Tibial nerve (tissue), 4 donors: ENCODE results near the gene MKRN2OS. TPM values are rescaled to one million over a fixed set of nuclear protein-coding genes. Genes with fewer than 3 reads are reported as not detected.

ENCODE experiments used
- DNase-seq, 2 donors: peaks; one replicate each; pipeline ENCODE4 v3.0.0-alpha.2; 2019; ENCODE audit warnings: low spot score in 2 of 2
- H3K27ac ChIP-seq, 4 donors: fragments of 200-600 bp; sonication (generic) in 3 of 4; one replicate each; pipeline ENCODE4 v1.5.1; 2017 to 2019; ENCODE audit warnings: mild to moderate bottlenecking in 1 of 4
- H3K27me3 ChIP-seq, 2 donors: fragments of 200-600 bp; sonication (generic) in 1 of 2; one replicate each; pipeline versions ENCODE4 v1.5.1 to v1.6.0; 2017 to 2019
- H3K36me3 ChIP-seq, 3 donors: fragments of 200-600 bp; sonication (generic); one replicate each; pipeline ENCODE4 v1.5.1; 2018 to 2019
- H3K4me1 ChIP-seq, 4 donors: fragments of 200-600 bp; sonication (generic) in 3 of 4; one replicate each; pipeline ENCODE4 v1.5.1; 2017 to 2019
- H3K4me3 ChIP-seq, 4 donors: fragments of 200-600 bp; sonication (generic) in 3 of 4; one replicate each; pipeline ENCODE4 v1.5.1; 2017 to 2019; ENCODE audit warnings: mild to moderate bottlenecking in 1 of 4, moderate library complexity in 1 of 4
- H3K9me3 ChIP-seq, 4 donors: fragments of 200-600 bp; sonication (generic) in 3 of 4; one replicate each; pipeline ENCODE4 v1.5.1; 2017 to 2019
- EP300 ChIP-seq, 2 donors: sonication (generic); formaldehyde crosslinking; IDR thresholded peaks; one replicate each; pipeline ENCODE4 v1.6.1; 2017; ENCODE audit warnings: antibody characterized with exemption in 2 of 2, mild to moderate bottlenecking in 1 of 2
- POLR2A ChIP-seq, 2 donors: fragments of 450-650 bp; IDR thresholded peaks; one replicate each; pipeline ENCODE4 v1.6.1; 2017; ENCODE audit warnings: antibody characterized with exemption in 2 of 2, mild to moderate bottlenecking in 2 of 2, moderate library complexity in 2 of 2
- WGBS, 2 donors: methylation state at CpG; one replicate each; pipeline ENCODE4 v1.1.5; 2018; 5-methylcytosine and 5-hydroxymethylcytosine counted together
- small RNA-seq: library from RNA; depleted of rRNA; stranded (forward); fragments of <200 nt; gene quantifications from one replicate; pipeline ENCODE3, GENCODE V24; 2016
- total RNA-seq, 4 donors: library from RNA; depleted of rRNA; stranded (reverse); fragments of >200 nt; gene quantifications; one replicate each; pipeline ENCODE4 v1.1.0, GENCODE V29; 2016
- TF ChIP-seq, protein P1 (sequence below), 5 experiments: fragments of 200-600 bp in 3 of 5; fragments of 450-650 bp in 2 of 5; sonication (generic) in 3 of 5; IDR thresholded peaks; one replicate each; pipeline ENCODE4 v1.5.1; 2016 to 2019; ENCODE audit warnings: antibody characterized with exemption in 5 of 5, mild to moderate bottlenecking in 3 of 5, moderate library complexity in 2 of 5

The MKRN2OS gene
- total RNA-seq, 4 donors from 2014 or later = not detected

GRCh38 chr3:12490547-12490946, 54.8 kb downstream of the MKRN2OS start:
- WGBS, 2 donors = 48 to 56% methylated on average over 3 of the region's 3 CpGs
- H3K4me1 ChIP-seq = peaks cover 0 to 28% (median 4%) of the 10 kb centered on the region in 4 donors
- peaks cover 0 to 38% (median 0%) of the 10 kb centered on the region in 3 donors for H3K36me3 ChIP-seq
- no peak overlapping the region for H3K4me3 ChIP-seq
- peak overlapping the region in 3 of 4 donors; percentile 12 to 82 (median 55) for H3K27ac ChIP-seq
- H3K9me3 ChIP-seq = no peaks in the 10 kb centered on the region
- DNase-seq = no peak
- no peaks in the 10 kb centered on the region for H3K27me3 ChIP-seq
- TF ChIP-seq POLR2A (IDR thresholded peaks at IDR 0.05) (no peak), EP300 (IDR thresholded peaks at IDR 0.05) (no peak)
- TF ChIP-seq, protein P1, sequence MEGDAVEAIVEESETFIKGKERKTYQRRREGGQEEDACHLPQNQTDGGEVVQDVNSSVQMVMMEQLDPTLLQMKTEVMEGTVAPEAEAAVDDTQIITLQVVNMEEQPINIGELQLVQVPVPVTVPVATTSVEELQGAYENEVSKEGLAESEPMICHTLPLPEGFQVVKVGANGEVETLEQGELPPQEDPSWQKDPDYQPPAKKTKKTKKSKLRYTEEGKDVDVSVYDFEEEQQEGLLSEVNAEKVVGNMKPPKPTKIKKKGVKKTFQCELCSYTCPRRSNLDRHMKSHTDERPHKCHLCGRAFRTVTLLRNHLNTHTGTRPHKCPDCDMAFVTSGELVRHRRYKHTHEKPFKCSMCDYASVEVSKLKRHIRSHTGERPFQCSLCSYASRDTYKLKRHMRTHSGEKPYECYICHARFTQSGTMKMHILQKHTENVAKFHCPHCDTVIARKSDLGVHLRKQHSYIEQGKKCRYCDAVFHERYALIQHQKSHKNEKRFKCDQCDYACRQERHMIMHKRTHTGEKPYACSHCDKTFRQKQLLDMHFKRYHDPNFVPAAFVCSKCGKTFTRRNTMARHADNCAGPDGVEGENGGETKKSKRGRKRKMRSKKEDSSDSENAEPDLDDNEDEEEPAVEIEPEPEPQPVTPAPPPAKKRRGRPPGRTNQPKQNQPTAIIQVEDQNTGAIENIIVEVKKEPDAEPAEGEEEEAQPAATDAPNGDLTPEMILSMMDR (IDR thresholded peaks at IDR 0.05) = no peak

GRCh38 chr3:12489832-12490231, 55.5 kb downstream of the MKRN2OS start:
- H3K4me1 ChIP-seq = peaks cover 0 to 35% (median 11%) of the 10 kb centered on the region in 4 donors
- DNase-seq = no peak
- H3K27me3 ChIP-seq = no peaks in the 10 kb centered on the region
- TF ChIP-seq, protein P1 (IDR thresholded peaks at IDR 0.05) = no peak
- TF ChIP-seq EP300 (IDR thresholded peaks at IDR 0.05) (no peak), POLR2A (IDR thresholded peaks at IDR 0.05) (no peak)
- H3K36me3 ChIP-seq = peaks cover 0 to 33% (median 0%) of the 10 kb centered on the region in 3 donors
- 53 to 54% methylated on average over 4 of the region's 4 CpGs for WGBS, 2 donors
- H3K4me3 ChIP-seq = no peak overlapping the region
- no peaks in the 10 kb centered on the region for H3K9me3 ChIP-seq
- H3K27ac ChIP-seq = peak overlapping the region in 2 of 4 donors; percentile 55 to 82

Small RNA genes within 50 kb of the gene (small RNA-seq; reads per million reads assigned to genes)
- not detected for gene RF00017
- not detected for gene RNA5SP123
- gene RNU6-377P = not detected

Other genes starting within 250 kb of the MKRN2OS start
- 10 to 100 TPM; 31.8 to 40.2 (median 35.2) TPM for gene TSEN2, start 61.0 kb downstream of the MKRN2OS start, total RNA-seq
- 10 to 100 TPM; 35.5 to 49.4 (median 45.3) TPM for gene MKRN2, start 11.6 kb upstream of the MKRN2OS start, total RNA-seq
- gene RAF1, start 118.6 kb upstream of the MKRN2OS start, total RNA-seq = 100 to 1,000 TPM; 106 to 136 (median 121) TPM
- gene TMEM40, start 213.8 kb upstream of the MKRN2OS start, total RNA-seq = not detected